ENCODE data around the gene MBIP. TPM values are rescaled to one million over a fixed set of nuclear protein-coding genes. Genes with fewer than 3 reads are reported as not detected.
"Not testable (repeated sequence)": the region's sequence is repeated elsewhere in the genome, so short reads cannot be mapped to it uniquely, and the experiment has no call there.

The MBIP gene
- total RNA-seq, 2 experiments from 2014 or later: 77.9 to 78.9 TPM

DNA sequence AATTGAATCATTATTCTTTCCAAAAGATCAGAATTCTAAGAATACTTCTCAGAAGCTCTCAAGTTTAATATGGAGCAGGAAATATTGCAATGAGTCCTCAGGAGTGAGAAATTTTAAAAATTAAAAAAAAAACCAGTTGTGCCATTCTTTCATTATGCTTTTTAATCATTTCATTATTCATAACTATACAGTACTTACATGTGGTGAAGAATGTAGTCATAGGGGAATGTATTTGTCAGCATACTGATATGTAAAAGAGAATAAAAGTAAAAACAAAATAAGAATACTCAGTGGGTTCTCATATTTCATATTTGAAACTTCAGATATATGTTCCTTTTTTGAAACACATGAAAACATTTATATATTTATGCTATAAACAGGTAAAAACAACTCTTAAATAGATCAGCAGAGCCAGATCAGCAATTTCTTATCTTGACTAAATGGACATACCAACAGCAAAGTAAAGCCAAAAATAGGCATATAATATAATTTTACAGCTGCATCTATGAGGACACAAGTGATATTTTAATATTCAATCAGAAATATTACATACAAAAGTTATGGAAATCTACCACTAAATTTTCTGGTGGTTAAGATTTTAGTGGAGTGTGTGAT lies 19.9 kb upstream of the MBIP start:
- Mint-ChIP-seq H3K9me3 (no peaks in the 10 kb centered on the region), H3K4me1 (ENCODE audit: low read depth) (no peaks in the 10 kb centered on the region), H3K27me3 (peaks cover 48% of the 10 kb centered on the region), H3K4me3 (no peak overlapping the region), H3K27ac (no peak overlapping the region), H3K36me3 (ENCODE audit: low read depth) (no peaks in the 10 kb centered on the region)
- DNase-seq: no peak
- H3K36me3 ChIP-seq (ENCODE audit: insufficient read depth, low read length): no peaks in the 10 kb centered on the region
- intact Hi-C loops (cut with DNase I, micrococcal nuclease): no loop called here
- TF ChIP-seq, protein P1, sequence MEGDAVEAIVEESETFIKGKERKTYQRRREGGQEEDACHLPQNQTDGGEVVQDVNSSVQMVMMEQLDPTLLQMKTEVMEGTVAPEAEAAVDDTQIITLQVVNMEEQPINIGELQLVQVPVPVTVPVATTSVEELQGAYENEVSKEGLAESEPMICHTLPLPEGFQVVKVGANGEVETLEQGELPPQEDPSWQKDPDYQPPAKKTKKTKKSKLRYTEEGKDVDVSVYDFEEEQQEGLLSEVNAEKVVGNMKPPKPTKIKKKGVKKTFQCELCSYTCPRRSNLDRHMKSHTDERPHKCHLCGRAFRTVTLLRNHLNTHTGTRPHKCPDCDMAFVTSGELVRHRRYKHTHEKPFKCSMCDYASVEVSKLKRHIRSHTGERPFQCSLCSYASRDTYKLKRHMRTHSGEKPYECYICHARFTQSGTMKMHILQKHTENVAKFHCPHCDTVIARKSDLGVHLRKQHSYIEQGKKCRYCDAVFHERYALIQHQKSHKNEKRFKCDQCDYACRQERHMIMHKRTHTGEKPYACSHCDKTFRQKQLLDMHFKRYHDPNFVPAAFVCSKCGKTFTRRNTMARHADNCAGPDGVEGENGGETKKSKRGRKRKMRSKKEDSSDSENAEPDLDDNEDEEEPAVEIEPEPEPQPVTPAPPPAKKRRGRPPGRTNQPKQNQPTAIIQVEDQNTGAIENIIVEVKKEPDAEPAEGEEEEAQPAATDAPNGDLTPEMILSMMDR (IDR thresholded peaks at IDR 0.05): no peak
- POLR2A ChIA-PET: no interaction called here
- CTCF ChIA-PET: no interaction called here
- no peak overlapping the region for H3K27ac ChIP-seq (ENCODE audit: low read depth in 1 of 2, low read length in 2 of 2)
- ATAC-seq (ENCODE audit: poor library complexity): no peak
- no peaks in the 10 kb centered on the region for H3K9me3 ChIP-seq (ENCODE audit: control insufficient read depth in 1 of 2, insufficient read depth in 1 of 2, low read length in 2 of 2)
- H3K27me3 ChIP-seq (ENCODE audit: control insufficient read depth in 1 of 2, insufficient read depth in 2 of 2, low read length in 2 of 2): peaks cover 0 to 5% of the 10 kb centered on the region in 2 experiments
- no peak overlapping the region for H3K4me3 ChIP-seq (ENCODE audit: low read length)
- no peaks in the 10 kb centered on the region for H3K4me1 ChIP-seq (ENCODE audit: insufficient read depth, low read length)

DNA sequence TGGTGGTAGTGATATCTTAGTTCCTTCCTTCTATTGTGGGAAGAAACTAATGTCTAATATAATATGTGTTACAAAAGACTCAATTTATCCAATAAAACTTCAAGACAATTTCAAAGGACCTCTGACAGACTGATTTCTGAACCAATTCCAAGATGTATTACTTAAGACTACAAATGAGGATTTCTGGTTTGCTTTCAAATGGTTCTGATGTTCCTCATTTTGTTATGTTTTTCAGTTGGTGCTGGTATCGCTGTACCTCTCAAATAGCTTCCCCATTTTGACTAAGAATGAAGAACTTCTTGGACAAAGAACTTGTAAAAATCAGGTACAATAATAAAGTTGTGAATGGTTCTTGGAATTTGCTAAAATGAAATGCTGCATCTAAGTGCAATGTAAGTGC lies 19.4 kb upstream of the MBIP start:
- H3K9me3 Mint-ChIP-seq: no peaks in the 10 kb centered on the region
- Histone ChIP-seq H3K27ac (ENCODE audit: low read depth in 1 of 2, low read length in 2 of 2) (no peak overlapping the region), H3K27me3 (ENCODE audit: control insufficient read depth in 1 of 2, insufficient read depth in 2 of 2, low read length in 2 of 2) (peaks cover under 1 to 5% of the 10 kb centered on the region in 2 experiments), H3K4me1 (ENCODE audit: insufficient read depth, low read length) (no peaks in the 10 kb centered on the region), H3K4me3 (ENCODE audit: low read length) (no peak overlapping the region), H3K9me3 (ENCODE audit: control insufficient read depth in 1 of 2, insufficient read depth in 1 of 2, low read length in 2 of 2) (no peaks in the 10 kb centered on the region), H3K36me3 (ENCODE audit: insufficient read depth, low read length) (no peaks in the 10 kb centered on the region)
- no peak overlapping the region for H3K27ac Mint-ChIP-seq
- DNase-seq (peak in 1 of 14 experiments; percentile 4), ATAC-seq (ENCODE audit: poor library complexity) (no peak)
- intact Hi-C loops (cut with DNase I, micrococcal nuclease): no loop called here
- no peak overlapping the region for H3K4me3 Mint-ChIP-seq
- H3K36me3 Mint-ChIP-seq (ENCODE audit: low read depth): no peaks in the 10 kb centered on the region
- H3K27me3 Mint-ChIP-seq: peaks cover 47% of the 10 kb centered on the region
- POLR2A ChIA-PET: no interaction called here
- CTCF ChIA-PET: no interaction called here
- TF ChIP-seq, protein P1 (IDR thresholded peaks at IDR 0.05): no peak
- H3K4me1 Mint-ChIP-seq (ENCODE audit: low read depth): no peaks in the 10 kb centered on the region

GRCh38 chr14:36333119-36333518 lies 12.7 kb upstream of the MBIP start:
- no peak for DNase-seq
- intact Hi-C loops (cut with DNase I, micrococcal nuclease): no loop called here
- H3K36me3 Mint-ChIP-seq (ENCODE audit: low read depth): no peaks in the 10 kb centered on the region
- ChIA-PET CTCF (no interaction called here), POLR2A (interaction anchor here (0.6 kb wide), 1 partner anchor 282 kb away, joined by 4 read pairs; no protein-coding TSS in a partner anchor)
- H3K4me1 ChIP-seq (ENCODE audit: insufficient read depth, low read length): no peaks in the 10 kb centered on the region
- H3K4me3 Mint-ChIP-seq: no peak overlapping the region
- H3K4me1 Mint-ChIP-seq (ENCODE audit: low read depth): no peaks in the 10 kb centered on the region
- peaks cover 41% of the 10 kb centered on the region for H3K27me3 Mint-ChIP-seq
- peaks cover 0 to 15% of the 10 kb centered on the region in 2 experiments for H3K27me3 ChIP-seq (ENCODE audit: control insufficient read depth in 1 of 2, insufficient read depth in 2 of 2, low read length in 2 of 2)
- H3K9me3 ChIP-seq (ENCODE audit: control insufficient read depth in 1 of 2, insufficient read depth in 1 of 2, low read length in 2 of 2): no peaks in the 10 kb centered on the region
- no peak overlapping the region for H3K27ac Mint-ChIP-seq
- H3K36me3 ChIP-seq (ENCODE audit: insufficient read depth, low read length): no peaks in the 10 kb centered on the region
- TF ChIP-seq, protein P1 (IDR thresholded peaks at IDR 0.05): no peak
- no peak overlapping the region for H3K27ac ChIP-seq (ENCODE audit: low read depth in 1 of 2, low read length in 2 of 2)
- no peaks in the 10 kb centered on the region for H3K9me3 Mint-ChIP-seq
- H3K4me3 ChIP-seq (ENCODE audit: low read length): no peak overlapping the region
- no peak for ATAC-seq (ENCODE audit: poor library complexity)

GRCh38 chr14:36327573-36327972 lies 7.1 kb upstream of the MBIP start:
- H3K4me3 ChIP-seq (ENCODE audit: low read length); H3K4me1 ChIP-seq (ENCODE audit: insufficient read depth, low read length); H3K9me3 ChIP-seq (ENCODE audit: control insufficient read depth in 1 of 2, insufficient read depth in 1 of 2, low read length in 2 of 2); POLR2A ChIA-PET; H3K4me1 Mint-ChIP-seq (ENCODE audit: low read depth); H3K9me3 Mint-ChIP-seq; ATAC-seq (ENCODE audit: poor library complexity); H3K4me3 Mint-ChIP-seq; intact Hi-C loops (cut with DNase I, micrococcal nuclease); DNase-seq; H3K36me3 Mint-ChIP-seq (ENCODE audit: low read depth); H3K27ac ChIP-seq (ENCODE audit: low read depth in 1 of 2, low read length in 2 of 2); CTCF ChIA-PET; H3K36me3 ChIP-seq (ENCODE audit: insufficient read depth, low read length); H3K27ac Mint-ChIP-seq: not testable (repeated sequence)
- peaks cover 60% of the 10 kb centered on the region for H3K27me3 Mint-ChIP-seq
- H3K27me3 ChIP-seq (ENCODE audit: control insufficient read depth in 1 of 2, insufficient read depth in 2 of 2, low read length in 2 of 2): peaks cover 8 to 23% of the 10 kb centered on the region in 2 experiments
